GM12872 (cell line): Measurements from ENCODE around the gene PDE11A.

Experiments
- CTCF ChIP-seq: IDR thresholded peaks from 3 replicates; pipeline ENCODE4 v1.5.1; 2011; ENCODE audit warnings: low read depth, mild to moderate bottlenecking, low read length, moderate library complexity; ENCODE audit not compliant: insufficient read depth

PDE11A gene

GRCh38 chr2:178072383-178073301, at the start of gene PDE11A:
TSS of gene PDE11A (minus strand) at chr2:178072777. CDS start at chr2:178072437, 340 bp downstream.
- TF ChIP-seq CTCF, result no peak

- no peak for TF ChIP-seq CTCF
Measured at GRCh38 chr2:178119179-178119922, 46.8 kb upstream of the PDE11A start.

GRCh38 chr2:178117725-178118124, 45.1 kb upstream of the PDE11A start:
- no peak for TF ChIP-seq CTCF

GRCh38 chr2:178115271-178115670, 42.7 kb upstream of the PDE11A start:
- TF ChIP-seq CTCF, result no peak

GRCh38 chr2:178114462-178114861, 41.9 kb upstream of the PDE11A start:
- TF ChIP-seq CTCF, result no peak

GRCh38 chr2:178112202-178113152, 39.9 kb upstream of the PDE11A start, which contains the start of gene RBM45:
TSS of gene RBM45 (plus strand) at chr2:178112437. CDS start at chr2:178112547, 110 bp downstream.
- TF ChIP-seq CTCF, result peak; percentile 98
